ENCODE data around the gene RNF182. TPM values are rescaled to one million over a fixed set of nuclear protein-coding genes. Genes with fewer than 3 reads are reported as not detected.
A peak's percentile ranks its signal among the peaks of the same experiment; 100 is the strongest.
"Not testable (repeated sequence)": the region's sequence is repeated elsewhere in the genome, so short reads cannot be mapped to it uniquely, and the experiment has no call there.

The RNF182 gene
- total RNA-seq (2014; rRNA removed; shearing (Covaris generic)) (2.3 and 2.7 TPM in 2 replicates), polyA plus RNA-seq (2016; fragmentation: Nextera tagmentation; extraction: Ambion mirVana) (1.8 and 2.0 TPM in 2 replicates)

DNA sequence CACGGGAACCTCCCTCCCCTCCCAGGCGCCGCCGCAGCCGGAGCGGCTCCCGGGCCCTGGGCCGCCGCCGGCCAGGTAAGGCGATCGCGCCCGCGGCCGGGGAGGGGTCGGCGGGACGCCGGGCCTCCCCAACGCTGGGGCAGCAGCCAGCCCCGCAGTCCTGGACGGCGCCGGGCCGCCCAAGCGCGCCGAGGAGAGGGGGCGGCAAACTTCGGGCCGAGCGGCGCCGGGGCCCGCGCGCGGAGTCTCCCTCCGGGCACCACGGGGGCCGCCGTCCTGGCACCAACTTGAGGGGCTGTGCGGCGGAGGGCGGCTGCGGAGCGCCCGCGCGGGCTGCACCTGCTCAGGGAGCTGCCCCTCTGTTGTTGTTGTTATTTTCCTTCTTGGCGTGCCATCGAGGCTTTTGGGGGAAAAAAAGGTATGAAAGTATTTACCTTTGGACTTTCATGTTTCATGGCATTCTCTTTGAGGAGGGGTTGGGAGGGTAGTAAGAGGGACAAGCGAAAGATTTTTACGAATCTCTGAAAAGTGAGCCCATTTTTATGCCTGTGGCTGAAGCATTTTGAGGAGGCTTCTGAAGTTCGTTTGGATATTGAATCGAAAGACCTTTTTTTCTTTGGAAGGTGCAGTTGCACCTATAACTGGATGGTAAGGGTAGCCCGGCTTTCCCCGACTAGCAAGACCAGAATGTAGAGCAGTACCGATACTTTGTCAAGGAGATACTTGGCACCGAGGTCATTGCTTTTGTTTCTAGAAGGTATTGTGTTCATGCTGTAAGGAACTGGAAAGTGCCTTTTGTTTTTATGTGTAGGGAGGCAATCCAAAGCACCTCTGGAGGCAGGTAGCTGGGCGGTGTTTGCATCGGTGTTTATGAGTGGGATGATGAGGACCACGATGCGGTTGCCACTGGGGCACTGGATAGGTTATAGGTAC lies at the start of gene RNF182:
TSS of gene RNF182 (plus strand) at position 4 of the 933 bp plus-strand sequence. CDS start 52,168 bp downstream, outside the sequence.
- DNase-seq, result peak; percentile 16
- H3K4me2 ChIP-seq (ENCODE audit: unreplicated experiment), result peak within 1 kb of the TSS; percentile 88
- H3K9me3 ChIP-seq (ENCODE audit: low read depth), result no peaks in the 10 kb centered on the region
- H3K9me2 ChIP-seq (ENCODE audit: insufficient read depth), result no peaks in the 10 kb centered on the region
- H3K27ac ChIP-seq, result peak within 1 kb of the TSS; percentile 64
- 0 out of 2 replicates have a peak, but pooled peaks cover 6% of the 10 kb centered on the region for H3K79me2 ChIP-seq (ENCODE audit: insufficient read depth)
- in situ Hi-C loops (cut with MboI), result no loop called here
- no peaks in the 10 kb centered on the region for H3K36me3 ChIP-seq (ENCODE audit: low read depth)
- peak within 1 kb of the TSS; percentile 78 for H2AFZ ChIP-seq
- H3K27me3 ChIP-seq (replicated peaks; ENCODE audit: insufficient read depth), result no peaks in the 10 kb centered on the region
- H3K4me1 ChIP-seq (ENCODE audit: insufficient read depth), result peaks cover 9% of the 10 kb centered on the region
- peak within 1 kb of the TSS; percentile 83 for H3K4me3 ChIP-seq
- no peak for TF ChIP-seq EZH2phosphoT487 (IDR thresholded peaks at IDR 0.05; ENCODE audit: insufficient read depth, low read depth)
- no peak for TF ChIP-seq EZH2 (IDR thresholded peaks at IDR 0.05; ENCODE audit: insufficient read depth, poor library complexity, severe bottlenecking)
- peaks cover 13% of the 10 kb centered on the region for H3F3A ChIP-seq (ENCODE audit: insufficient read depth)
- 15 to 23% methylated on average over 14 to 26 of the region's 65 CpGs for WGBS, 2 experiments (ENCODE audit: low coverage in 1 of 2, low lambda C conversion rate in 2 of 2, missing lambda C conversion rate in 2 of 2)
- no peaks in the 10 kb centered on the region for H4K20me1 ChIP-seq (ENCODE audit: insufficient read depth)
- peak within 1 kb of the TSS; percentile 76 for H3K9ac ChIP-seq

DNA sequence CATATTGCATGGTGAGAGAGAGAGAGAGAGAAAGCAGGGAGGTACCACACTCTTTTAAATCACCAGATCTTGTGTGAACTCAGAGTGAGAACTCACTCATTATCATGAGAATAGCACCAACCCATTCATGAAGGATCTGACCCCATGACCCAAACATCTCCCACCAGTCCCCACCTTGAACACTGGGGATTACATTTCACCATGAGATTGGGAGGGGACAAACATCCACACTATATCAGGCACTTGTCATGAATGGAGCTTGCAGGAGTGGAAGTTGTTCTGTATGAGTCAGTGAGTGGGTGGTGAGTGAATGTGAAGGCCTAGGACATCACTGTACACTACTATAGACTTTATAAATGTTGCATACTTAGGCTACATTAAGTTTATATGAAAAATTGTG lies 47.7 kb upstream of the RNF182 start:
- Histone ChIP-seq H3K4me2 (ENCODE audit: unreplicated experiment) (no peak overlapping the region), H3K27ac (no peak overlapping the region), H3K9ac (no peak overlapping the region), H4K20me1 (ENCODE audit: insufficient read depth) (no peaks in the 10 kb centered on the region), H3K9me3 (ENCODE audit: low read depth) (no peaks in the 10 kb centered on the region), H3K27me3 (replicated peaks; ENCODE audit: insufficient read depth) (no peaks in the 10 kb centered on the region; the same call in 1 of the 2 replicates), H2AFZ (0 out of 2 replicates have a peak overlapping the region, but pooled peaks have one; percentile 12), H3K4me3 (no peak overlapping the region), H3K36me3 (ENCODE audit: low read depth) (no peaks in the 10 kb centered on the region), H3K4me1 (ENCODE audit: insufficient read depth) (peaks cover 14% of the 10 kb centered on the region), H3K9me2 (ENCODE audit: insufficient read depth) (no peaks in the 10 kb centered on the region), H3K79me2 (ENCODE audit: insufficient read depth) (no peaks in the 10 kb centered on the region), H3F3A (ENCODE audit: insufficient read depth) (no peaks in the 10 kb centered on the region)
- in situ Hi-C loops (cut with MboI), result no loop called here
- no peak for TF ChIP-seq EZH2phosphoT487 (IDR thresholded peaks at IDR 0.05; ENCODE audit: insufficient read depth, low read depth)
- no peak for TF ChIP-seq EZH2 (IDR thresholded peaks at IDR 0.05; ENCODE audit: insufficient read depth, poor library complexity, severe bottlenecking)
- peak; percentile 70 for DNase-seq

DNA sequence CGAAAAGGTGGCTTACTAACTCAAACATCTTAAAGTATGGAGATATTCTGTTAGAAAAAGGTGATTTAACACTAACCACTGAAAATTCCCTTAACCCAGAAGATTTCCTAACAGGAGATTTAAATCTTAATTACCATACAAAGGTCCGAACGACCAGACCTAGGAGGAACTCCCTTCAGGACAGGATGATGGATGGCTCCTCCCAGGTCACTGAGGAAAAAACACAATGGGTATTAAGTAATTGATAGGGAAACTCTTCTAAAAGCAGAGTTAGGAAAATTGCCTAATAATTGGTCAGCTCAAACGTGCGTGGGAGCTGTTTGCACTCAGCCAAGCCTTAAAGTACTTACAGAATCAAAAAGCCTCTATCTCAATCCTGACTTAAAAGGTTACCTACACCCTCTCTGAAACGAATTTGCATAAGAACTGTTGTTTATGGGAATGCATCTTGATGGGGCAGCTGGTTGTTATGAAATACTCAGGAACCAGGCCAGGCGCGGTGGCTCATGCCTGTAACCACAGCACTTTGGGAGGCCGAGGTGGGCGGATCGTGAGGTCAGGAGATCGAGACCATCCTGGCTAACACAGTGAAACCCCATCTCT lies 44.6 kb upstream of the RNF182 start:
- 64 to 68% methylated on average over 12 of the region's 12 CpGs for WGBS, 2 experiments (ENCODE audit: low coverage in 1 of 2, low lambda C conversion rate in 2 of 2, missing lambda C conversion rate in 2 of 2)
- DNase-seq, result peak; percentile 17
- H3K79me2 ChIP-seq (ENCODE audit: insufficient read depth); H4K20me1 ChIP-seq (ENCODE audit: insufficient read depth); H3K27me3 ChIP-seq (replicated peaks; ENCODE audit: insufficient read depth); H3K27ac ChIP-seq; H3F3A ChIP-seq (ENCODE audit: insufficient read depth); H3K9me2 ChIP-seq (ENCODE audit: insufficient read depth); H3K9me3 ChIP-seq (ENCODE audit: low read depth); H2AFZ ChIP-seq; H3K36me3 ChIP-seq (ENCODE audit: low read depth); in situ Hi-C loops (cut with MboI); H3K9ac ChIP-seq; H3K4me3 ChIP-seq; H3K4me2 ChIP-seq (ENCODE audit: unreplicated experiment): not testable (repeated sequence)
- peaks cover 14% of the 10 kb centered on the region for H3K4me1 ChIP-seq (ENCODE audit: insufficient read depth)

DNA sequence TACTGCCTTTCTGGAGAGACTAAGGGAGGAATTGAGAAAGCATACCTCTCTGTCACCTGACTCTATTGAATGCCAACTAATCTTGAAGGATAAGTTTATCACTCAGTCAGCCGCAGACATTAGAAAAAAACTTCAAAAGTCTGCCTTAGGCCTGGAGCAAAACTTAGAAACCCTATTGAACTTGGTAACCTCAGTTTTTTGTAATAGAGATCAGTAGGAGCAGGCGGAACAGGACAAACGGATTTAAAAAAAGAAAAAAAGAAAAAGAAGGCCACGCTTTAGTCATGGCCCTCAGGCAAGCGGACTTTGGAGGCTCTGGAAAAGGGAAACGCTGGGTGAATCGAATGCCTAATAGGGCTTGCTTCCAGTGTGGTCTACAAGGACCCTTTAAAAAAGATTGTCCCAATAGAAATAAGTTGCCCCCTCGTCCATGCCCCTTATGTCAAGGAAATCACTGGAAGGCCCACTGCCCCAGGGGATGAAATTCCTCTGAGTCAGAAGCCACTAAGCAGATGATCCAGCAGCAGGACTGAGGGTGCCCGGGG lies 43.1 kb upstream of the RNF182 start:
- Histone ChIP-seq H3K79me2 (ENCODE audit: insufficient read depth) (no peaks in the 10 kb centered on the region), H3K27me3 (replicated peaks; ENCODE audit: insufficient read depth) (no peaks in the 10 kb centered on the region), H3K4me1 (ENCODE audit: insufficient read depth) (peaks cover 14% of the 10 kb centered on the region), H4K20me1 (ENCODE audit: insufficient read depth) (no peaks in the 10 kb centered on the region), H3K9ac (no peak overlapping the region), H3K4me3 (no peak overlapping the region), H3K36me3 (ENCODE audit: low read depth) (no peaks in the 10 kb centered on the region), H2AFZ (no peak overlapping the region), H3F3A (ENCODE audit: insufficient read depth) (no peaks in the 10 kb centered on the region), H3K27ac (no peak overlapping the region), H3K9me3 (ENCODE audit: low read depth) (no peaks in the 10 kb centered on the region), H3K9me2 (ENCODE audit: insufficient read depth) (no peaks in the 10 kb centered on the region), H3K4me2 (ENCODE audit: unreplicated experiment) (no peak overlapping the region)
- in situ Hi-C loops (cut with MboI), result no loop called here
- DNase-seq, result no peak
- TF ChIP-seq EZH2 (IDR thresholded peaks at IDR 0.05; ENCODE audit: insufficient read depth, poor library complexity, severe bottlenecking) (no peak), EZH2phosphoT487 (IDR thresholded peaks at IDR 0.05; ENCODE audit: insufficient read depth, low read depth) (no peak)
- 74% methylated on average over 9 of the region's 9 CpGs for WGBS, 2 experiments (ENCODE audit: low coverage in 1 of 2, low lambda C conversion rate in 2 of 2, missing lambda C conversion rate in 2 of 2)

All from GM23248 (cell line).